K562 (cell line): ENCODE measurements around the gene FGF11.

Source experiments
- IRF1 ChIP-seq: sonication (generic); formaldehyde crosslinking; IDR thresholded peaks from 2 replicates; pipeline ENCODE4 v1.8.0; 2022; ENCODE audit warnings: missing genetic modification reagents, mild to moderate bottlenecking, borderline replicate concordance
- ZNF24 ChIP-seq: fragments of 450-650 bp; IDR thresholded peaks from 2 replicates; pipeline ENCODE4 v1.6.1; 2016
- ZNF280B ChIP-seq: fragments of 250-450 bp; sonication (Bioruptor Pico); IDR thresholded peaks from 2 replicates; pipeline ENCODE4 v1.5.1; 2021; ENCODE audit warnings: mild to moderate bottlenecking

- TF ChIP-seq ZNF24 (no peak), IRF1 (no peak), ZNF280B (no peak)
Measured at GRCh38 chr17:7464081-7464480, 24.8 kb downstream of the FGF11 start.
